K562 (cell line): Measurements from ENCODE around the gene ENG.

ENCODE experiments used
- CEBPG ChIP-seq, 3 experiments: fragments of 200-800 bp in 1 of 3; sonication (Bioruptor generic) in 1 of 3; sonication (generic) in 1 of 3; formaldehyde crosslinking in 1 of 3; IDR thresholded peaks in 2 of 3; conservative IDR thresholded peaks in 1 of 3; 2 replicates each; pipeline versions ENCODE4 v1.6.1 to v1.8.0; 2016 to 2022; ENCODE audit warnings: missing compliant biosample characterization in 2 of 3, missing genetic modification characterization in 2 of 3, mild to moderate bottlenecking in 1 of 3, missing genetic modification reagents in 1 of 3
- CREB1 ChIP-seq, 2 experiments: sonication (generic) in 1 of 2; formaldehyde crosslinking in 1 of 2; IDR thresholded peaks; 2 replicates each; pipeline versions ENCODE4 v1.6.1 to v1.8.0; 2012 to 2022; ENCODE audit warnings: inconsistent platforms in 1 of 2, mild to moderate bottlenecking in 1 of 2, missing genetic modification reagents in 1 of 2, moderate library complexity in 1 of 2
- EZH2 ChIP-seq: IDR thresholded peaks from 2 replicates; pipeline ENCODE4 v1.6.1; 2012; ENCODE audit warnings: low read depth, mild to moderate bottlenecking, inconsistent platforms, low read length, borderline replicate concordance
- MXD1 ChIP-seq: fragments of 250-450 bp; sonication (Bioruptor Pico); IDR thresholded peaks from 2 replicates; pipeline ENCODE4 v1.8.0; 2021; ENCODE audit warnings: borderline replicate concordance, mild to moderate bottlenecking, moderate library complexity; ENCODE audit not compliant: poor library complexity, severe bottlenecking
- PCBP1 ChIP-seq: fragments of 200-400 bp; formaldehyde crosslinking; IDR thresholded peaks from 2 replicates; pipeline ENCODE4 v1.6.1; 2018; ENCODE audit warnings: mild to moderate bottlenecking, low read depth, low read length; ENCODE audit not compliant: poor library complexity, severe bottlenecking
- PHF8 ChIP-seq: fragments of 200-600 bp; sonication (generic); IDR thresholded peaks from 2 replicates; pipeline ENCODE4 v1.6.1; 2012; ENCODE audit warnings: mixed run types, mild to moderate bottlenecking, inconsistent platforms, low read length, moderate library complexity, borderline replicate concordance
- RB1 ChIP-seq: fragments of 450-650 bp; IDR thresholded peaks from 2 replicates; pipeline ENCODE4 v1.6.1; 2017; ENCODE audit warnings: low read depth, mild to moderate bottlenecking
- U2AF2 ChIP-seq: fragments of 200-400 bp; formaldehyde crosslinking; optimal IDR thresholded peaks from 2 replicates; pipeline ENCODE3; 2017; ENCODE audit warnings: low read depth, mild to moderate bottlenecking, low read length
- ZNF146 ChIP-seq: IDR thresholded peaks from one replicate; pipeline ENCODE4 v1.6.1; 2018; ENCODE audit warnings: missing compliant biosample characterization; ENCODE audit not compliant: unreplicated experiment

GRCh38 chr9:127866535-127866934 lies 12.1 kb upstream of the ENG start:
- TF ChIP-seq MXD1 (CRISPR knock-in tag) (no peak), PHF8 (no peak), EZH2 (no peak), CEBPG (CRISPR knock-in tag; IDR thresholded peaks at IDR 0.05) (no peak), CEBPG (tag; conservative IDR thresholded peaks at IDR 0.05 in 1 of 2, IDR thresholded peaks at IDR 0.05 in 1 of 2) (no peak), PCBP1 (no peak), CREB1 (IDR thresholded peaks at IDR 0.05) (no peak), CREB1 (CRISPR knock-in tag; IDR thresholded peaks at IDR 0.05) (no peak), ZNF146 (CRISPR knock-in tag) (no peak), RB1 (no peak), U2AF2 (no peak)
